Measurements from ENCODE around the gene NCAPH2. TPM values are rescaled to one million over a fixed set of nuclear protein-coding genes. Genes with fewer than 3 reads are reported as not detected.

The NCAPH2 gene
- total and polyA plus RNA-seq, 2 of the 13 experiments (the other 11 are each of a cell fraction or from before 2014, with no cell fraction given): 28.1 to 64.4 TPM

DNA sequence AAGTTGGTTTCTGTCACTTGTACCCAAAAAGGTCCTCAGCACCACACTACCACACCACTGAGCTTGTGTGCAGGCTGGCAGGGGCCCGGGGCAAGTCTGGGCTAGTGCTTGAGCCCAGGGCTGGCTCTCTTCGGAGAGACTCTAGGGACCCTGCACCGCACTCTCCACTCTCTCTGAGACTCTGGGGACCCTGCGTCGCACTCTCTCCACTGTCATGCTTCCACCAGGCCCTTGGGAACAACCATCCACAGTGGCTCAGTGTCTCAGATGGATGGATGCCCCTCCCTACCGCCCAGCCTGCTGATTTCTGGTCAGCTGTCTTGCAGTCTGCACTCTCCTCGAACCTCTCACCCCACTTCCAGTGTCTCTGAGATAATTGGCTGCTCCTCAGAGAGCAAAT, 31.2 kb upstream of the NCAPH2 start (continued):
- TF ChIP-seq, protein P1, sequence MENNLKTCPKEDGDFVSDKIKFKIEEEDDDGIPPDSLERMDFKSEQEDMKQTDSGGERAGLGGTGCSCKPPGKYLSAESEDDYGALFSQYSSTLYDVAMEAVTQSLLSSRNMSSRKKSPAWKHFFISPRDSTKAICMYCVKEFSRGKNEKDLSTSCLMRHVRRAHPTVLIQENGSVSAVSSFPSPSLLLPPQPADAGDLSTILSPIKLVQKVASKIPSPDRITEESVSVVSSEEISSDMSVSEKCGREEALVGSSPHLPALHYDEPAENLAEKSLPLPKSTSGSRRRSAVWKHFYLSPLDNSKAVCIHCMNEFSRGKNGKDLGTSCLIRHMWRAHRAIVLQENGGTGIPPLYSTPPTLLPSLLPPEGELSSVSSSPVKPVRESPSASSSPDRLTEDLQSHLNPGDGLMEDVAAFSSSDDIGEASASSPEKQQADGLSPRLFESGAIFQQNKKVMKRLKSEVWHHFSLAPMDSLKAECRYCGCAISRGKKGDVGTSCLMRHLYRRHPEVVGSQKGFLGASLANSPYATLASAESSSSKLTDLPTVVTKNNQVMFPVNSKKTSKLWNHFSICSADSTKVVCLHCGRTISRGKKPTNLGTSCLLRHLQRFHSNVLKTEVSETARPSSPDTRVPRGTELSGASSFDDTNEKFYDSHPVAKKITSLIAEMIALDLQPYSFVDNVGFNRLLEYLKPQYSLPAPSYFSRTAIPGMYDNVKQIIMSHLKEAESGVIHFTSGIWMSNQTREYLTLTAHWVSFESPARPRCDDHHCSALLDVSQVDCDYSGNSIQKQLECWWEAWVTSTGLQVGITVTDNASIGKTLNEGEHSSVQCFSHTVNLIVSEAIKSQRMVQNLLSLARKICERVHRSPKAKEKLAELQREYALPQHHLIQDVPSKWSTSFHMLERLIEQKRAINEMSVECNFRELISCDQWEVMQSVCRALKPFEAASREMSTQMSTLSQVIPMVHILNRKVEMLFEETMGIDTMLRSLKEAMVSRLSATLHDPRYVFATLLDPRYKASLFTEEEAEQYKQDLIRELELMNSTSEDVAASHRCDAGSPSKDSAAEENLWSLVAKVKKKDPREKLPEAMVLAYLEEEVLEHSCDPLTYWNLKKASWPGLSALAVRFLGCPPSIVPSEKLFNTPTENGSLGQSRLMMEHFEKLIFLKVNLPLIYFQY (CRISPR knock-in tag; IDR thresholded peaks at IDR 0.05; ENCODE audit: borderline replicate concordance): no peak
- no peak for TF ChIP-seq ISX (CRISPR knock-in tag; conservative IDR thresholded peaks at IDR 0.05)
- TF ChIP-seq HMG20B (CRISPR knock-in tag; conservative IDR thresholded peaks at IDR 0.05): no peak
- TF ChIP-seq ZNF224 (CRISPR knock-in tag; IDR thresholded peaks at IDR 0.05): no peak
- no peak for TF ChIP-seq HDAC1 (CRISPR knock-in tag; IDR thresholded peaks at IDR 0.05)
- TF ChIP-seq, protein P2, sequence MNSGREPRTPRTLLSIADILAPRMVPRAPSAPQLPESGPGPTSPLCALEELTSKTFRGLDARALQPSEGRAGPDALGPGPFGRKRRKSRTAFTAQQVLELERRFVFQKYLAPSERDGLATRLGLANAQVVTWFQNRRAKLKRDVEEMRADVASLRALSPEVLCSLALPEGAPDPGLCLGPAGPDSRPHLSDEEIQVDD (CRISPR knock-in tag; IDR thresholded peaks at IDR 0.05; ENCODE audit: borderline replicate concordance): no peak
- no peak for TF ChIP-seq ONECUT2 (CRISPR knock-in tag; IDR thresholded peaks at IDR 0.05)
- no peak for TF ChIP-seq ZNF160 (CRISPR knock-in tag; IDR thresholded peaks at IDR 0.05)

DNA sequence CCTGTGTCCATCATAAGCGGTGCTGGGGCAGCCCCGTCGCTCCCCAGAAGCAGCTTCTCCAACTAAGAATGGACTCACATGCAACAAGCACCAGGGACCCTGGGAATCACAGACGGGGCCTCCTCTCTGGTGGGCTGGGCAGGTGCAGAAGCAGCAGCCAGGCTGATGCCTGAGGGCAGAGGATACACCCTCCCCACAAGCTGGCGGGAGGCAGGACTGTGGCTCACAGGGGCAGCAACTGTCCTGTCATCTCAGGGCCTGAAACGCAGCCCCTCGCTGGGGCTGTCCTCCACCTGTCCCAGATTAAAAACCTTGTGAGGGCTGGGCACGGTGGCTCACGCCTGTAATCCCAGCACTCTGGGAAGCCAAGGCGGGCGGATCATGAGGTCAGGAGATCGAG, 30.1 kb upstream of the NCAPH2 start:
- intact Hi-C loops (cut with micrococcal nuclease; ENCODE audit: unreplicated experiment): no loop called here
- Histone ChIP-seq H2AFZ (ENCODE audit: low read length) (no peak overlapping the region), H3K36me3 (replicated peaks in 1 of 2; ENCODE audit: control insufficient read depth in 1 of 2, insufficient read depth in 2 of 2, low read length in 2 of 2) (no peaks in the 10 kb centered on the region), H3K79me2 (ENCODE audit: insufficient read depth, low read length) (peaks cover 14% of the 10 kb centered on the region), H3K27me3 (ENCODE audit: control insufficient read depth in 1 of 2, insufficient read depth in 2 of 2, low read length in 2 of 2) (peaks cover 0 to 4% of the 10 kb centered on the region in 2 experiments; a peak in 1 of 5 replicates), H3K9ac (ENCODE audit: insufficient read depth, low read depth, low read length) (no peak overlapping the region), H3K4me1 (ENCODE audit: insufficient read depth, low read length) (peaks cover 42% of the 10 kb centered on the region), H3K4me3 (replicated peaks in 1 of 3; ENCODE audit: insufficient read depth in 1 of 3, low read depth in 2 of 3, low read length in 3 of 3) (no peak overlapping the region), H3K9me3 (ENCODE audit: low read length) (no peaks in the 10 kb centered on the region), H3K4me2 (ENCODE audit: low read depth, low read length) (no peak overlapping the region), H4K20me1 (ENCODE audit: insufficient read depth, low read length) (peaks cover 11% of the 10 kb centered on the region), H3K27ac (ENCODE audit: extremely low read length, insufficient read depth, low read length) (no peak overlapping the region)
- 93% methylated on average over 8 of the region's 12 CpGs for WGBS (ENCODE audit: low lambda C conversion rate)
- TF ChIP-seq PHB2 (IDR thresholded peaks at IDR 0.05; ENCODE audit: partially characterized antibody): no peak
- TF ChIP-seq AHR (CRISPR knock-in tag; IDR thresholded peaks at IDR 0.05): no peak
- TF ChIP-seq BCL6 (CRISPR knock-in tag; IDR thresholded peaks at IDR 0.05): no peak
- no peak for TF ChIP-seq ZNF264 (CRISPR knock-in tag; IDR thresholded peaks at IDR 0.05)
- no peak for TF ChIP-seq ZFP82 (CRISPR knock-in tag; IDR thresholded peaks at IDR 0.05; ENCODE audit: borderline replicate concordance)
- TF ChIP-seq ZNF329 (CRISPR knock-in tag; IDR thresholded peaks at IDR 0.05; ENCODE audit: low read depth): no peak
- no peak for TF ChIP-seq CHCHD3 (CRISPR knock-in tag; IDR thresholded peaks at IDR 0.05)
- TF ChIP-seq, protein P3, sequence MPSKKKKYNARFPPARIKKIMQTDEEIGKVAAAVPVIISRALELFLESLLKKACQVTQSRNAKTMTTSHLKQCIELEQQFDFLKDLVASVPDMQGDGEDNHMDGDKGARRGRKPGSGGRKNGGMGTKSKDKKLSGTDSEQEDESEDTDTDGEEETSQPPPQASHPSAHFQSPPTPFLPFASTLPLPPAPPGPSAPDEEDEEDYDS (CRISPR knock-in tag; IDR thresholded peaks at IDR 0.05): no peak
- no peak for TF ChIP-seq ZNF160 (CRISPR knock-in tag; IDR thresholded peaks at IDR 0.05)
- no peak for TF ChIP-seq SP140L (CRISPR knock-in tag; IDR thresholded peaks at IDR 0.05; ENCODE audit: borderline replicate concordance)
- ChIA-PET POLR2A (no interaction called here), CTCF (ENCODE audit: low intra/inter-chr PET ratio, low total read pairs) (no interaction called here)
- DNase-seq (ENCODE audit: low spot score): no peak
- in situ Hi-C loops (cut with HindIII; ENCODE audit: extremely low pct_ligation_motif_present, low pct_unique_long_range_greater_than_20kb): no loop called here
- FAIRE-seq: no peak
- no TSS peak for BruUV-seq (replicated peaks)
- ATAC-seq: no peak

Data from HepG2 (cell line).